SU-DHL-6 (cell line): Measurements from ENCODE around the gene ONECUT3.

Experiments used
- EZH2phosphoT487 ChIP-seq: fragments of 200-600 bp; sonication (generic), shearing (Covaris generic); conservative IDR thresholded peaks from 2 replicates; pipeline ENCODE4 v1.6.1; 2018; ENCODE audit warnings: mild to moderate bottlenecking, antibody characterized with exemption, low read length, moderate library complexity, mixed read lengths
- TF ChIP-seq, protein P1 (sequence below): fragments of 200-600 bp; sonication (generic); IDR thresholded peaks from one replicate; pipeline ENCODE4 v1.5.1; 2017; ENCODE audit warnings: antibody characterized with exemption, mild to moderate bottlenecking, low read length, moderate library complexity; ENCODE audit not compliant: insufficient read depth, poor library complexity, severe bottlenecking

DNA sequence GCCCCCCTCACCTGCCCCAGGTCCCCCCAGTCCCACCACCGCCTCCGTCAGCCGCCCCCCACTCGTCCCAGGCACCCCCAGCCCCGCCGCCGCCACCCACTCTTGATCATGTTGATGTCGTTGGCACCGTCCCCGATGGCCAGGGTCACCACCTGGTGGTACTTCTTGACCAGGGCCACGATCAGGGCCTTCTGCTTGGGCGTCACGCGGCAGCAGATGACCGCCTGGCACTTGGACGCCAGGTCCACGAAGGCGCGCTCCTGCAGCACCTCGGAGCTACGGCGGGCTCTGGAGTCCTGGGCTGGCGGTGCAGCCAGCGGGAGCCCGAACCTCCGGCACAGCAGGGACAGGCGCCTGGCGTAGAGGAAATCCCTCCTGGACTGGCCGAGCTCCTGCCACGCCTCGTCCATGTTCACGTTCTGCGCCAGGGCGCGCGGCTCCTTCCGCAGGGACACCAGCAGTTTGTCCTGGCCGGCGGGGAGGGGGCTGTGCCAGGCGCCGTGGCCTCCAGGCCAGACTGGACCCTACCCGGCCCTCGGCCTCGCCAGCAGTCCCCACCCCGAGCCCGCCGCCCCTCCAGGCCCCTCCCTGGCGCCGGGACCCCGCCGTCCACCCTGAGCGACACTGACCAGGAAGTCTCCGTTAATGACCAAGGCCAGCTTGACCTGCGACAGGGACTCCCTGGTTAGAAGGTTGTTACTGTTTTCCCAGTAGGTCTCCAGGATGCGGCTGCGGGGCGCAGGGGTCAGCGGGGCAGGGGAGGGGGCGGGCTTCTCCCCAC, 36.1 kb downstream of the ONECUT3 start:
- TF ChIP-seq, protein P1, sequence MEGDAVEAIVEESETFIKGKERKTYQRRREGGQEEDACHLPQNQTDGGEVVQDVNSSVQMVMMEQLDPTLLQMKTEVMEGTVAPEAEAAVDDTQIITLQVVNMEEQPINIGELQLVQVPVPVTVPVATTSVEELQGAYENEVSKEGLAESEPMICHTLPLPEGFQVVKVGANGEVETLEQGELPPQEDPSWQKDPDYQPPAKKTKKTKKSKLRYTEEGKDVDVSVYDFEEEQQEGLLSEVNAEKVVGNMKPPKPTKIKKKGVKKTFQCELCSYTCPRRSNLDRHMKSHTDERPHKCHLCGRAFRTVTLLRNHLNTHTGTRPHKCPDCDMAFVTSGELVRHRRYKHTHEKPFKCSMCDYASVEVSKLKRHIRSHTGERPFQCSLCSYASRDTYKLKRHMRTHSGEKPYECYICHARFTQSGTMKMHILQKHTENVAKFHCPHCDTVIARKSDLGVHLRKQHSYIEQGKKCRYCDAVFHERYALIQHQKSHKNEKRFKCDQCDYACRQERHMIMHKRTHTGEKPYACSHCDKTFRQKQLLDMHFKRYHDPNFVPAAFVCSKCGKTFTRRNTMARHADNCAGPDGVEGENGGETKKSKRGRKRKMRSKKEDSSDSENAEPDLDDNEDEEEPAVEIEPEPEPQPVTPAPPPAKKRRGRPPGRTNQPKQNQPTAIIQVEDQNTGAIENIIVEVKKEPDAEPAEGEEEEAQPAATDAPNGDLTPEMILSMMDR: no peak
- TF ChIP-seq EZH2phosphoT487: no peak
